H9 (cell line): ENCODE measurements around the gene SLIT1. TPM values are rescaled to one million over a fixed set of nuclear protein-coding genes. Genes with fewer than 3 reads are reported as not detected.

ENCODE experiments used
- DNase-seq: peaks from one replicate; pipeline ENCODE4 v3.0.0-alpha.2; 2017
- H2AFZ ChIP-seq: one replicate; pipeline ENCODE4 v1.6.1; 2013; ENCODE audit warnings: mild to moderate bottlenecking, low read length, control low read depth, moderate library complexity
- H2AK5ac ChIP-seq: 2 replicates; pipeline ENCODE4 v1.6.1; 2013; ENCODE audit warnings: low read length, control low read depth, mixed read lengths; ENCODE audit not compliant: insufficient read length
- H2BK120ac ChIP-seq: one replicate; pipeline ENCODE4 v1.6.1; 2013; ENCODE audit warnings: low read depth, mild to moderate bottlenecking, low read length, control low read depth, inconsistent platforms; ENCODE audit not compliant: poor library complexity, severe bottlenecking
- H2BK12ac ChIP-seq: 2 replicates; pipeline ENCODE4 v1.6.1; 2013; ENCODE audit warnings: low read length, control low read depth, mixed read lengths, low read depth; ENCODE audit not compliant: insufficient read length
- H2BK15ac ChIP-seq: 2 replicates; pipeline ENCODE4 v1.6.1; 2013; ENCODE audit warnings: low read depth, low read length, control low read depth
- H2BK20ac ChIP-seq: one replicate; pipeline ENCODE4 v1.6.1; 2013; ENCODE audit warnings: low read depth, mild to moderate bottlenecking, low read length, control low read depth, inconsistent platforms; ENCODE audit not compliant: poor library complexity, severe bottlenecking
- H2BK5ac ChIP-seq: 2 replicates; pipeline ENCODE4 v1.6.1; 2013; ENCODE audit warnings: low read length, control low read depth, mixed read lengths; ENCODE audit not compliant: insufficient read length
- H3K14ac ChIP-seq: 2 replicates; pipeline ENCODE4 v1.6.1; 2013; ENCODE audit warnings: low read length, control low read depth; ENCODE audit not compliant: insufficient read depth
- H3K18ac ChIP-seq: 2 replicates; pipeline ENCODE4 v1.6.1; 2013; ENCODE audit warnings: low read depth, mild to moderate bottlenecking, mixed read lengths, low read length, control low read depth; ENCODE audit not compliant: insufficient read length
- H3K23ac ChIP-seq: 2 replicates; pipeline ENCODE4 v1.6.1; 2013; ENCODE audit warnings: low read length, control low read depth, mixed read lengths, low read depth; ENCODE audit not compliant: insufficient read length
- H3K23me2 ChIP-seq: 2 replicates; pipeline ENCODE4 v1.6.1; 2013; ENCODE audit warnings: low read depth, mild to moderate bottlenecking, mixed read lengths, low read length, control low read depth; ENCODE audit not compliant: insufficient read length, poor library complexity, severe bottlenecking
- H3K27ac ChIP-seq: 2 replicates; pipeline ENCODE4 v1.5.1; 2013; ENCODE audit warnings: low read length, control low read depth, mixed read lengths, low read depth; ENCODE audit not compliant: insufficient read length
- H3K27me3 ChIP-seq: 2 replicates; pipeline ENCODE4 v1.6.1; 2013; ENCODE audit warnings: low read length, control low read depth, inconsistent platforms; ENCODE audit not compliant: insufficient read depth
- H3K4ac ChIP-seq: 2 replicates; pipeline ENCODE4 v1.6.1; 2013; ENCODE audit warnings: low read depth, mild to moderate bottlenecking, control low read depth, inconsistent platforms, low read length, moderate library complexity
- H3K4me1 ChIP-seq: 2 replicates; pipeline ENCODE4 v1.6.1; 2013; ENCODE audit warnings: low read length, control low read depth, inconsistent platforms; ENCODE audit not compliant: insufficient read depth
- H3K4me2 ChIP-seq: 2 replicates; pipeline ENCODE4 v1.6.1; 2013; ENCODE audit warnings: low read length, control low read depth, mixed read lengths; ENCODE audit not compliant: insufficient read length, insufficient read depth
- H3K56ac ChIP-seq: 2 replicates; pipeline ENCODE4 v1.6.1; 2013; ENCODE audit warnings: low read depth, mild to moderate bottlenecking, mixed read lengths, low read length, control low read depth; ENCODE audit not compliant: insufficient read length
- H3K79me1 ChIP-seq: 2 replicates; pipeline ENCODE4 v1.6.1; 2013; ENCODE audit warnings: low read depth, mild to moderate bottlenecking, moderate library complexity, low read length, control low read depth, inconsistent platforms; ENCODE audit not compliant: insufficient read depth, poor library complexity, severe bottlenecking
- H3K79me2 ChIP-seq: 2 replicates; pipeline ENCODE4 v1.6.1; 2013; ENCODE audit warnings: low read length, control low read depth, inconsistent platforms; ENCODE audit not compliant: insufficient read depth
- H3K9ac ChIP-seq: 2 replicates; pipeline ENCODE4 v1.6.1; 2013; ENCODE audit warnings: low read length, control low read depth, mixed read lengths; ENCODE audit not compliant: insufficient read length; ENCODE audit errors: extremely low read depth
- H3K9me3 ChIP-seq: one replicate; pipeline ENCODE4 v1.6.1; 2013; ENCODE audit warnings: low read depth, low read length, inconsistent platforms; ENCODE audit not compliant: control insufficient read depth
- H3T11ph ChIP-seq: one replicate; pipeline ENCODE4 v1.6.1; 2013; ENCODE audit warnings: mild to moderate bottlenecking, low read length, control low read depth, inconsistent platforms
- H4K20me1 ChIP-seq: one replicate; pipeline ENCODE4 v1.6.1; 2013; ENCODE audit not compliant: control insufficient read depth, insufficient read length, insufficient read depth
- H4K5ac ChIP-seq: 2 replicates; pipeline ENCODE4 v1.6.1; 2013; ENCODE audit warnings: low read depth, mild to moderate bottlenecking, mixed read lengths, low read length, control low read depth; ENCODE audit not compliant: insufficient read length
- H4K8ac ChIP-seq: replicated peaks from 2 replicates; pipeline ENCODE4 v1.6.1; 2013; ENCODE audit warnings: low read length, control low read depth, mixed read lengths, low read depth; ENCODE audit not compliant: insufficient read length
- H4K91ac ChIP-seq: 2 replicates; pipeline ENCODE4 v1.6.1; 2013; ENCODE audit warnings: low read depth, mild to moderate bottlenecking, moderate library complexity, mixed read lengths, low read length, control low read depth; ENCODE audit not compliant: insufficient read length
- H3K27ac Mint-ChIP-seq, 3 experiments: 2 replicates in 2 of 3; 3 replicates in 1 of 3; pipeline ENCODE4 v1.8.0; 2020 to 2021; ENCODE audit warnings: mixed read lengths in 3 of 3, mild to moderate bottlenecking in 1 of 3, moderate library complexity in 1 of 3
- H3K27me3 Mint-ChIP-seq: 2 replicates; pipeline ENCODE4 v1.8.0; 2021; ENCODE audit warnings: low read depth, mild to moderate bottlenecking, moderate library complexity, mixed read lengths
- H3K36me3 Mint-ChIP-seq, 3 experiments: 2 replicates in 2 of 3; 3 replicates in 1 of 3; pipeline ENCODE4 v1.8.0; 2020 to 2021; ENCODE audit warnings: low read depth in 3 of 3, mixed read lengths in 3 of 3; ENCODE audit not compliant: insufficient read depth in 1 of 3
- H3K4me1 Mint-ChIP-seq, 2 experiments: 2 replicates each; pipeline ENCODE4 v1.8.0; 2020; ENCODE audit warnings: mixed read lengths in 2 of 2
- H3K4me3 Mint-ChIP-seq, 2 experiments: 2 replicates in 1 of 2; 3 replicates in 1 of 2; pipeline ENCODE4 v1.8.0; 2020 to 2021; ENCODE audit warnings: mild to moderate bottlenecking in 2 of 2, mixed read lengths in 2 of 2, moderate library complexity in 1 of 2
- H3K9me3 Mint-ChIP-seq, 2 experiments: 2 replicates in 1 of 2; 3 replicates in 1 of 2; pipeline ENCODE4 v1.8.0; 2020; ENCODE audit warnings: mild to moderate bottlenecking in 2 of 2, mixed read lengths in 2 of 2, moderate library complexity in 1 of 2
- WGBS: extraction: QIAGEN DNeasy Blood & Tissue Kit; methylation state at CpG from one replicate; pipeline ENCODE4 v1.1.7; 2013; ENCODE audit warnings: missing lambda C conversion rate, low lambda C conversion rate, mixed read lengths; ENCODE audit not compliant: insufficient read length; ENCODE audit errors: extremely low coverage; 5-methylcytosine and 5-hydroxymethylcytosine counted together
- total RNA-seq: library from RNA; stranded (reverse); gene quantifications from 2 replicates; pipeline ENCODE4 v1.2.1, GENCODE V29; 2021
- TF ChIP-seq, protein P1 (sequence below): fragments of 200-600 bp; sonication (generic); conservative IDR thresholded peaks from 3 replicates; pipeline ENCODE4 v1.8.0; 2021; ENCODE audit warnings: antibody characterized with exemption, mild to moderate bottlenecking

The SLIT1 gene
- total RNA-seq, 1 experiment from 2014 or later = 0.57 TPM

DNA sequence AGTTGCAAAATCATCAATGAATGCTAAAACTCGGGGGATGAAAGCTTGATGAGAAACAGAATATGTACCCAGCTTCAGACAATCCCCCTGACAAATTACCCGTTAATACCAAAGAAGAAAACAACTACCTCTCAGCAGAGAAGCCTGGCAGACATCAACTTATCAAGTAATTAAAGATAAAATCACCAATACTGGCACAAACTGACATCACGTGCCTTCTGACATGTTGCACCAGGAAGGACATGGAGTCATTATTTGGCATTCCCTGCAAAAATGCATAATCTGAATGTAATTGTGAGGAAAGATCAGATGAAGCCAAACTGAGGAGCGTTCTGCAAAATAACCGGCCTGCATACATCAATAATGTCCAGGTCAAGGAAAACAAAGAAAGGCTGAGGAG is 7.7 kb downstream of the SLIT1 start:
- no peak overlapping the region for H4K91ac ChIP-seq
- no peak overlapping the region for H2BK15ac ChIP-seq
- H2AFZ ChIP-seq = no peak overlapping the region
- DNase-seq = no peak
- no peaks in the 10 kb centered on the region for H3K79me2 ChIP-seq
- H3K79me1 ChIP-seq = no peaks in the 10 kb centered on the region
- H3K4ac ChIP-seq = no peak overlapping the region
- H4K20me1 ChIP-seq = no peaks in the 10 kb centered on the region
- H3K9ac ChIP-seq = no peak overlapping the region
- H3K4me3 Mint-ChIP-seq = no peak overlapping the region
- WGBS = no CpG with 5 or more reads among the region's 5 CpGs
- H3K9me3 ChIP-seq = no peaks in the 10 kb centered on the region
- H2AK5ac ChIP-seq = no peak overlapping the region
- peaks cover under 1% of the 10 kb centered on the region; the same call in 1 of the 2 replicates for H3K27me3 ChIP-seq
- H3K14ac ChIP-seq = no peak overlapping the region
- H3K4me2 ChIP-seq = no peak overlapping the region
- no peak overlapping the region for H3T11ph ChIP-seq
- no peak overlapping the region for H4K5ac ChIP-seq
- no peak overlapping the region for H3K56ac ChIP-seq
- peaks cover 35% of the 10 kb centered on the region for H3K27me3 Mint-ChIP-seq
- H3K4me1 ChIP-seq = no peaks in the 10 kb centered on the region
- no peak overlapping the region for H3K27ac Mint-ChIP-seq
- no peak overlapping the region for H3K23ac ChIP-seq
- H3K36me3 Mint-ChIP-seq = no peaks in the 10 kb centered on the region
- H2BK12ac ChIP-seq = no peak overlapping the region
- H3K23me2 ChIP-seq = peaks cover 5% of the 10 kb centered on the region
- no peak overlapping the region for H3K18ac ChIP-seq
- no peaks in the 10 kb centered on the region for H3K9me3 Mint-ChIP-seq
- H3K27ac ChIP-seq = no peak overlapping the region
- TF ChIP-seq, protein P1, sequence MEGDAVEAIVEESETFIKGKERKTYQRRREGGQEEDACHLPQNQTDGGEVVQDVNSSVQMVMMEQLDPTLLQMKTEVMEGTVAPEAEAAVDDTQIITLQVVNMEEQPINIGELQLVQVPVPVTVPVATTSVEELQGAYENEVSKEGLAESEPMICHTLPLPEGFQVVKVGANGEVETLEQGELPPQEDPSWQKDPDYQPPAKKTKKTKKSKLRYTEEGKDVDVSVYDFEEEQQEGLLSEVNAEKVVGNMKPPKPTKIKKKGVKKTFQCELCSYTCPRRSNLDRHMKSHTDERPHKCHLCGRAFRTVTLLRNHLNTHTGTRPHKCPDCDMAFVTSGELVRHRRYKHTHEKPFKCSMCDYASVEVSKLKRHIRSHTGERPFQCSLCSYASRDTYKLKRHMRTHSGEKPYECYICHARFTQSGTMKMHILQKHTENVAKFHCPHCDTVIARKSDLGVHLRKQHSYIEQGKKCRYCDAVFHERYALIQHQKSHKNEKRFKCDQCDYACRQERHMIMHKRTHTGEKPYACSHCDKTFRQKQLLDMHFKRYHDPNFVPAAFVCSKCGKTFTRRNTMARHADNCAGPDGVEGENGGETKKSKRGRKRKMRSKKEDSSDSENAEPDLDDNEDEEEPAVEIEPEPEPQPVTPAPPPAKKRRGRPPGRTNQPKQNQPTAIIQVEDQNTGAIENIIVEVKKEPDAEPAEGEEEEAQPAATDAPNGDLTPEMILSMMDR = no peak
- no peak overlapping the region for H2BK120ac ChIP-seq
- H2BK5ac ChIP-seq = no peak overlapping the region
- H4K8ac ChIP-seq = no peak overlapping the region
- H3K4me1 Mint-ChIP-seq = peaks cover 10 to 15% of the 10 kb centered on the region in 2 experiments
- no peak overlapping the region for H2BK20ac ChIP-seq
